GM21786 (cell line): ENCODE measurements around the gene TOMM34.
A peak's percentile ranks its signal among the peaks of the same experiment; 100 is the strongest.

ENCODE experiments used
- ATAC-seq: cut with Tn5 transposase; IDR thresholded peaks from one replicate; pipeline ENCODE4 v1.9.1; 2021; ENCODE audit not compliant: unreplicated experiment

Gene TOMM34

GRCh38 chr20:44960103-44960852 lies at the start of gene TOMM34:
Gene TOMM34, minus strand, starts transcription at chr20:44960397. Its CDS starts 64 bp downstream, at chr20:44960333.
- ATAC-seq, result peak; percentile 79

- ATAC-seq, result no peak
Observed at GRCh38 chr20:45008521-45009049, 48.4 kb upstream of the TOMM34 start.

- no peak for ATAC-seq
Observed at GRCh38 chr20:44997668-44998067, 37.5 kb upstream of the TOMM34 start.

- ATAC-seq, result no peak
Observed at GRCh38 chr20:44997171-44997570, 37.0 kb upstream of the TOMM34 start.

- ATAC-seq, result no peak
Observed at GRCh38 chr20:44993343-44993742, 33.1 kb upstream of the TOMM34 start.

- ATAC-seq, result no peak
Observed at GRCh38 chr20:44990957-44991356, 30.8 kb upstream of the TOMM34 start.

- peak; percentile 42 for ATAC-seq
Observed at GRCh38 chr20:44990425-44990824, 30.2 kb upstream of the TOMM34 start.

- ATAC-seq, result no peak
Observed at GRCh38 chr20:44988631-44989171, 28.5 kb upstream of the TOMM34 start.

GRCh38 chr20:44983093-44983674 lies 23.0 kb upstream of the TOMM34 start:
- no peak for ATAC-seq

GRCh38 chr20:44981736-44982406 lies 21.7 kb upstream of the TOMM34 start:
- ATAC-seq, result no peak

- peak; percentile 90 for ATAC-seq
Observed at GRCh38 chr20:44979090-44979621, 19.0 kb upstream of the TOMM34 start.

- ATAC-seq, result no peak
Observed at GRCh38 chr20:44976698-44977097, 16.5 kb upstream of the TOMM34 start.

- ATAC-seq, result no peak
Observed at GRCh38 chr20:44973053-44973452, 12.9 kb upstream of the TOMM34 start.

GRCh38 chr20:44970243-44970757 lies 10.1 kb upstream of the TOMM34 start:
- no peak for ATAC-seq

GRCh38 chr20:44969300-44969894 lies 9.2 kb upstream of the TOMM34 start:
- ATAC-seq, result no peak

GRCh38 chr20:44967207-44967807 lies 7.1 kb upstream of the TOMM34 start:
- ATAC-seq, result no peak

- peak; percentile 58 for ATAC-seq
Observed at GRCh38 chr20:44966030-44966961, 6.1 kb upstream of the TOMM34 start, which contains the start of gene STK4. Gene STK4, plus strand, starts transcription at chr20:44966512. Its CDS starts 57 bp downstream, at chr20:44966569.

- ATAC-seq, result no peak
Observed at GRCh38 chr20:44965651-44966029, 5.4 kb upstream of the TOMM34 start.
